ENCODE measurements around the gene CRHR2.

Gene CRHR2

GRCh38 chr7:30652698-30653641, 29.3 kb downstream of the CRHR2 start:
- TF ChIP-seq, protein P1, sequence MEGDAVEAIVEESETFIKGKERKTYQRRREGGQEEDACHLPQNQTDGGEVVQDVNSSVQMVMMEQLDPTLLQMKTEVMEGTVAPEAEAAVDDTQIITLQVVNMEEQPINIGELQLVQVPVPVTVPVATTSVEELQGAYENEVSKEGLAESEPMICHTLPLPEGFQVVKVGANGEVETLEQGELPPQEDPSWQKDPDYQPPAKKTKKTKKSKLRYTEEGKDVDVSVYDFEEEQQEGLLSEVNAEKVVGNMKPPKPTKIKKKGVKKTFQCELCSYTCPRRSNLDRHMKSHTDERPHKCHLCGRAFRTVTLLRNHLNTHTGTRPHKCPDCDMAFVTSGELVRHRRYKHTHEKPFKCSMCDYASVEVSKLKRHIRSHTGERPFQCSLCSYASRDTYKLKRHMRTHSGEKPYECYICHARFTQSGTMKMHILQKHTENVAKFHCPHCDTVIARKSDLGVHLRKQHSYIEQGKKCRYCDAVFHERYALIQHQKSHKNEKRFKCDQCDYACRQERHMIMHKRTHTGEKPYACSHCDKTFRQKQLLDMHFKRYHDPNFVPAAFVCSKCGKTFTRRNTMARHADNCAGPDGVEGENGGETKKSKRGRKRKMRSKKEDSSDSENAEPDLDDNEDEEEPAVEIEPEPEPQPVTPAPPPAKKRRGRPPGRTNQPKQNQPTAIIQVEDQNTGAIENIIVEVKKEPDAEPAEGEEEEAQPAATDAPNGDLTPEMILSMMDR (IDR thresholded peaks at IDR 0.05; ENCODE audit: low read depth, low read length, missing control alignments), result no peak
- no peak overlapping the region for H3K4me3 ChIP-seq (replicated peaks; ENCODE audit: low read depth, low read length)
- DNase-seq (ENCODE audit: extremely low read depth, low read depth), result no peak

DNA sequence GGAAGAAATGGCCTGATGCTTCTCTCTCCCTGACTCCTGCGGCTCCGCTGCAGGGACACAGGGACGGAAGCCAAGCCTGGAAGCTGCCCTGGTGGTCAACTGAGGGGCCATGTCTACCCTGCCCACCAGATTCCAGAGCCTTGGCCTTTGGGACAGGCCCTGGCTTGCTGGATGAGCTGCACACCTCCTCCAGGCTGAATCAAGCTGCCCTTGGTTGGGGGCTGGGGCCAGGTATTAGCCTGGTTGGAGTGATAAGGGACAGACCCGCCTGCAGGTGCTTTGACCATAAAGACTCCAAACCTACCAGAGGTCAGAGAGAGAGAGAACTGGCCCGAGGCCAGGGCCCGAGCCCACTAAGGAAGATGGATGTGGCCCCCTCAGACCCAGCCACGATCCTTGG, 30.1 kb downstream of the CRHR2 start:
- no peak for DNase-seq (ENCODE audit: extremely low read depth, low read depth)
- TF ChIP-seq, protein P1 (IDR thresholded peaks at IDR 0.05; ENCODE audit: low read depth, low read length, missing control alignments), result no peak
- no peak overlapping the region for H3K4me3 ChIP-seq (replicated peaks; ENCODE audit: low read depth, low read length)

- no peak for DNase-seq (ENCODE audit: extremely low read depth, low read depth)
- TF ChIP-seq, protein P1 (IDR thresholded peaks at IDR 0.05; ENCODE audit: low read depth, low read length, missing control alignments), result no peak
- no peak overlapping the region for H3K4me3 ChIP-seq (replicated peaks; ENCODE audit: low read depth, low read length)
Measured at GRCh38 chr7:30650421-30650808, 31.8 kb downstream of the CRHR2 start.

GRCh38 chr7:30649717-30650420, 32.4 kb downstream of the CRHR2 start:
- no peak for DNase-seq (ENCODE audit: extremely low read depth, low read depth)
- H3K4me3 ChIP-seq (replicated peaks; ENCODE audit: low read depth, low read length), result no peak overlapping the region
- TF ChIP-seq, protein P1 (IDR thresholded peaks at IDR 0.05; ENCODE audit: low read depth, low read length, missing control alignments), result no peak

- no peak for DNase-seq (ENCODE audit: extremely low read depth, low read depth)
- TF ChIP-seq, protein P1 (IDR thresholded peaks at IDR 0.05; ENCODE audit: low read depth, low read length, missing control alignments), result no peak
- H3K4me3 ChIP-seq (replicated peaks; ENCODE audit: low read depth, low read length), result no peak overlapping the region
Measured at GRCh38 chr7:30648744-30649540, 33.3 kb downstream of the CRHR2 start.

DNA sequence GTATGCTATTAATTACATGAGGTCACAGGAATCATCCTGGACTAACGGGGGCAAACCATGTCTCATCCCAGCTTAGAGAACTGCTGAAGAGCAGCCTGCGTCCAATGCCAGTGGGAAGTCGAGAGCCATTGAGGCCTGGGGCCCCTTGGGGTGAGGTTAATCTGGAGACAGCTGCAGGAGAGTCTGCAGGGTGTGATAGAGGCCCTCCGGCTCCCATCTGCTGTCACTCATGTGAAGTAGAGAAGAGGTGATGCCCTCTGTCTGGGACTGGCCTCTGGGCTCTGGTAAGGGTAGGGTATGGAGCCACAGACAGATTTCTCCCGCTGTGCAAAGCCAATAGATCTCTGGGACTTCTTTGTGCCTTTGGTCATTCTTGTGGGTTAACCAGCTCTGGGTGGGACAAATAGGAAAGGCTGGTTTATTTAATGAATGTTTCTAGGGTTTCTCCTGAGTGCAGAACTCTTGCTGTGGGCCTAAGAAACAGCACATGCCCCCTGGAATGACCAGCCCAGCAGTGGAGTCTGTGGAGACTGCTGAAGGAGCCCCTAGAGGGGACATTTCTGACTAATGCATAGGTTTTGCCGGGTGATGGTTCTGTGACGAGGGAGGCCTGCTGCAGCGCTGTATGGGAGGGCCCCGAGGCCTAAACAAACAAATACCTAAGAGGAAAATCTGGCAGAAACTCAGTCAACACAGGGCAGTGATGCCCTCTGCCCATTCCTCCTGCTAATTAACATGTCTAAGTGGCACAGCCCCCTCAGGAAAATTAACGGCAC, 34.5 kb downstream of the CRHR2 start:
- DNase-seq (ENCODE audit: extremely low read depth, low read depth), result no peak
- no peak overlapping the region for H3K4me3 ChIP-seq (replicated peaks; ENCODE audit: low read depth, low read length)
- TF ChIP-seq, protein P1 (IDR thresholded peaks at IDR 0.05; ENCODE audit: low read depth, low read length, missing control alignments), result no peak

Measured in HFF-Myc (cell line).